ENCODE data around the gene MED8.
"Not testable (repeated sequence)": the region's sequence is repeated elsewhere in the genome, so short reads cannot be mapped to it uniquely, and the experiment has no call there.

The MED8 gene

DNA sequence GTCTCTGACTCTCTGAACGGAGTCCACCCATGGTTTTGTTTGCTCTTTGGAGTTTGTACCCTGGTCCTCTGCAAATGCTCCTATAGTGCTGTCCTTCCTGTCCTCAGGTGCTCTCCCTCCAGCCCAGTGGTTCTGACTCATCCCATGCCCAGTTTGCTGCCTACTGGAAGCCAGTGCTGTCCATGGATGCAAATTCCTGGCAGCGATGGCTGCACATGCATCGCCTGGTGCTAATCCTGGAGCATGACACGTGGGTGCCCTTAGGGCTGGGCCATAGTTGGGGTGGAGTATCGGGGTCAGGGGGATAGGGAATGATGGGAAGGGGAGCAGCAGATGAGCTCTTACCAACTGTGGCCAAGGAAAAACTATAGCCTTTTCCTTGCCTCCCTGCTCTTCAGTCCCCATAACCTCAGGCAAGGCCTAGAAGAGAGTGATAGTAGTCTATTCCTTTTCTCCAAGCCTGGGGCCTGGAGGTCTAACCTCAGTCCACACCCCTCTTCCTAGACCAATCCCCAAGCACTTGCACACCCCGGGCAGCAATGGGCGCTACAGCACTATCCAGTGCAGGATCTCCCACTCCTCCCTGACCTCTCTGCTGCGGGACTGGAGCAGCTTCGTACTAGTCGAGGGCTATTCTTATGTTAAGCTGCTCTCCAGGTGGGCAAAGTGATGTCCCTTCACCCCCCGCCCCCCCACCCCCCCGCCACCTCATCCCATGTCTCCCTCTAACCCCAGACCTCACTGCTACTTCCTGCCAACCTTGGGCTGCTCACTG, 32.6 kb upstream of the MED8 start:
- DNase-seq: no peak

GRCh38 chr1:43421396-43421795, 31.8 kb upstream of the MED8 start:
- DNase-seq: no peak

DNA sequence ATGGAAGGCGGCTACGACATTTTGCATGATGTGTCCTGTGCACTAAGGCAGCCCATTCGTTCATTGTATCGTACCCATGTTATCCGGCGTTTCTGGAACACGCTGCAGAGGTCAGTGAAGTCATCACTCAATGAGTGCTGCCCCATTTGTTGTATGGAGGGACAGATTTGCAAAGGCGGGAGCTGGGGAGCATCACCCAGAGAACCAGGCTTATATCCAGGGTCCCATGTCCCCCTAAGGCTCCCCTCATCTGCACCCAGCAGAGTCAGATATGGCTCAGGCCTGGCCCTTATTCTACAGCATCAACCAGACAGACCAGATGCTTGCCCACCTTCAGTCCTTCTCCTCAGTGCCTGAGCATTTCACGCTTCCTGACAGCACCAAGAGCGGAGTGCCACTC, 31.3 kb upstream of the MED8 start:
- DNase-seq: no peak

DNA sequence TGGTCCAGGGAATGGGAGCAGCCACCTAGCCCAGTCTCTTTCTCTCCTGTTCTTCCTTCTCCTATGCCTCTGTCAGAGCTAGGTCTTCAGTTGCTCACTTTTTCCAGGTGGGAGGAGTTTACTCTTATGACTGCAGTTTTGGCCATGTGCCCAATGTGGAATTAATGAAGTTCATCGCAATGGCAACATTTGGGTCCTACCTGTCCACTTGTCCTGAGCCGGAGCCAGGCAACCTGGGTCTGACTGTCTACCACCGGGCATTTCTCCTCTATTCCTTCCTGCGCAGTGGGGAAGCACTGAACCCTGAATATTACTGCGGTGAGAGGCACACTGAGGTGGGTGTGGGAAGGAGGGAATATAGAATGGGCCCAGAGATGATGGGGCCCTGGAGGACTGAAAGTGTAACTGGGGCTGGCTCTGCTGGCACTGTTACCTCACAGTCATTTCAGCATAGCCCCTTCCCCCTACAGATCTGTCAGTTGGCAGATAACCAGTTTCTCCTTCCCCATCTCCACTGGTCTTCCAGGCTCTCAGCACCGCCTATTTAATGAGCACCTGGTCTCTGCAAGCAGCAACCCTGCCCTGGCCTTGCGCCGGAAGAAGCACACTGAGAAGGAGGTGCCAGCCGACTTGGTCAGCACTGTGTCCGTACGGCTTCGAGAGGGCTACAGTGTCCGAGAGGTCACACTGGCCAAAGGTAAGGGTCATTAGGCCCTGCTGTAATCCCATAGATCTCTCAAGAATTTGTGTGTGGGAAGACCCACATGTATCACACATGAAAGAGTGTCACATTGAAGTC, 30.2 kb upstream of the MED8 start:
- no peak for DNase-seq

DNA sequence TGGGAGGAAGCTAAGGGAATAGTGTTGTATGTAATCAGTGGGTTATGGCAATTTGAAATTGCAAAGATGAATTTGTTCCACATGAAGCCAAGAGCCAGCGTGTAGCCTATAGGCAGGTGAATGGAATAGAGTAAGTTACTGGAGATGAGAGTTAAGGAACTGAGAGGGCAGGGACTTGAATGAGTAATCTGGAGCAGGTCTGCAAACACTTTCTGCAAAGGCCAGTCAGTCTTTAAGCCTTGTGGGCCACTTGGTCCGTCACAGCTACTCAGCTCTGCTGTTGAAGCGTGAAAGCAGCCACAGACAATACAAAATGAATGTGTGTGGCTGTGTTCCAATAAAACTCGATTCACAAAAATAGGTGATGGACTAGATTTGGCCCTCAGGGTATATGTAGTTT, 29.3 kb upstream of the MED8 start:
- DNase-seq: no peak

DNA sequence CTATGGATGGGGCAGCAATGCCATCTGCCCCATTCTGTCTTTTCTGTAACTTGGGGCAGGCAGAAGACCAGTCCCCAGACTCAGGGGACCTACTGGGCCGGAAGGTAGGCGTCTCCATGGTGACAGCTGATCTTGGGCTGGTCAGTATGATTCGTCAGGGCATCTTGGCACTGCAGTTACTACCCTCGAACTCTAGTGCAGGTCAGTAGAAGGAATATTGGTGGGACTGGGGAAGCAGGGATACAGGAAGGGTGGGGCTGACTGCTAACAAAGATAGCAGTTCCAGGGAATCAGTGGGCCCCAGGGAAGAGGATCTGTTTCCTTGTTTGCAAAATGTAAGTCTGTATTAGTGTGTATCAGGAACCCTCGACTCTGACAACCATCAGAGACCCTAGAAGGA, 26.3 kb upstream of the MED8 start:
- DNase-seq: no peak

DNA sequence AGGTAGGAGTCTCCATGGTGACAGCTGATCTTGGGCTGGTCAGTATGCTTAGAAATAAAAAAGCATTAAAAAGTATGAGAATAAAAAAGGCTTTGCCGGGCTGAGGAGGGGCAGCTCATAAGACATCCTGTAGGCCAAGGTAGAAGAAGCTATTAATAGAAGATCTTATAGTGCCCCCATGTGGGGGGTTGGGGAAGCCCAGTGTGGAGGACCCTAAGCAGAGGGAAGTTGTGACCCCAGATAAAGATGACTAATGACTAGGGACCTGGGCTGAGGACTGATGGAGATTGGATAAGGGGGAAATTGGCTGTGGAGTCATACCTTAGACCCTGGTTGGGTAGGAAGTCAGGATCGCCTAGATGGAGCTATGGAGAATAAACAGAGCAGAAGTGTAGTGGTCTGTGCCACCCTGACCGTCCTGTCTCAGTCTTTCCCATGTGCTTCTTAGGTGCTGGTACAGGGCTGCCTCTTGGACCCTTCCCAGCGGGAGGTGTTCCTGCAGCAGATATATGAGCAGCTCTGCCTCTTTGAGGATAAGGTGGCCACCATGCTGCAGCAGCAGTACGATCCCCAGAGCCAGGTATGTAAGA, 25.1 kb upstream of the MED8 start:
- DNase-seq: no peak

DNA sequence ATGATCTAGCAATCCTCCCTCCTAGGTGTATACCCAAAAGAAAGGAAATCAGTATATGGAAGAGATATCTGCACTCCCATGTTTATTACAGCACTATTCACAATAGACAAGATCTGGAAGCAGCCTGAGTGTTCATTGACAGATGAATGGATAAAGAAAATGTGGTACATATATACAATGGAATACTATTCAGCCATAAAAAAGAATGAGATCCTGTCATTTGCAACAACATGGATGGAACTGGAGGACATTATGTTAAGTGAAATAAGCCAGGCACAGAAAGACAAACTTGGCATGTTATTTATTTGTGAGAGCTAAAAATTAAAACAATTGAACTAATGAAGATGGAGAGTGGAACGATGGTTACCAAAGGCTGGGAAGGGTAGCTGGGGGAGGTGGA, 23.8 kb upstream of the MED8 start:
- DNase-seq: not testable (repeated sequence)

DNA sequence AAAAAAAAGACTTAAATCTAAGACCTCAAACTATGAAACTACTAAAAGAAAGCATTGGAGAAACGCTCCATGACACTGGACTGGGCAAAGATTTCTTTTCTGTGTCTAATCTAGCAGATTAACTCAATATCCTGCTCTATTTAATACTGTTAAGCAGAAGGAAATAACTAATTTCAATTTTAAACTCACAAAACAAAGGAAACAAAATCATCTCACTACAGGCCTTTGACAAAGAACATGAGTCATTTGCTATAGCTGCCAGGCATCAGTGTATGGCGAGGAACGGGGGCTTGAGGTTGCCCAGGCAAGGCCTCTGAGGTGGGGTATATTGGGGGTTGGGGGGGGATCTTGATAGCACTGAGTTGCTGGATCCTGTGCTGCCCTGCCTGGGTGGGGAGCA, 21.0 kb upstream of the MED8 start:
- no peak for DNase-seq

DNA sequence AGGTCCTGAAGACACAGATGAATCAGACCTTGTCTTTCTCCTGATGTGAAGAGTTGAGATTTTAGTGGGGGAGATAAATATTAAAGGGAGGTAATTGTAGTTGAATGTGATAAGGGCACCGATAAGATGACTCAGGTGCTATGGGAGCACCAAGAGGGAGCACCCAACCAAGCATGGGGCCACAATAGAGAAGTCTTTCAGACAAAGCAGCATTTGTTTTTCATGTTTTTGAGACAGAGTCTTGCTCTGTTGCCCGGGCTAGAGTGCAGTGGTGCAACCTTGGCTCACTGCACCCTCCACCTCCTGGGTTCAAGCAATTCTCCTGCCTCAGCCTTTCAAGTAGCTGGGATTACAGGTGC, 16.3 kb upstream of the MED8 start:
- no peak for DNase-seq

- no peak for DNase-seq
Measured at GRCh38 chr1:43405219-43405875, 15.7 kb upstream of the MED8 start.

DNA sequence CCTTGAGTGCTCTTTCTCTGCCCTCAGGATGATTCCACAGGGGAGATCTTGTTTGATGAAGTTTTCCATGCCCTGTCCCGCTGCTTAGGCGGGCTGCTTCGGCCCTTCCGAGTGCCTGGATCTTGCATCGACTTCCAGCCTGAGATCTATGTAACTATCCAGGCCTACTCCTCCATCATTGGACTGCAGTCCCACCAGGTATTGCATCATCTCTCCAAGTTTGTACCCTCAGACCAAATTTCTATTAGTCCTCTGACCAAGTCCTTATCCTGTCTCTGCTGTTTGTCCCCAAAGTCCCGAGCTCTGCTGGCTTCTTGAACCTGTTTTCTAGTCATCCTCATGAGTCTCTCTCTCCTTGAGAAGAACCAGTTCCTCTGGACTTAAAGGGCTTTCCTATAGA, 14.8 kb upstream of the MED8 start:
- DNase-seq: no peak

DNA sequence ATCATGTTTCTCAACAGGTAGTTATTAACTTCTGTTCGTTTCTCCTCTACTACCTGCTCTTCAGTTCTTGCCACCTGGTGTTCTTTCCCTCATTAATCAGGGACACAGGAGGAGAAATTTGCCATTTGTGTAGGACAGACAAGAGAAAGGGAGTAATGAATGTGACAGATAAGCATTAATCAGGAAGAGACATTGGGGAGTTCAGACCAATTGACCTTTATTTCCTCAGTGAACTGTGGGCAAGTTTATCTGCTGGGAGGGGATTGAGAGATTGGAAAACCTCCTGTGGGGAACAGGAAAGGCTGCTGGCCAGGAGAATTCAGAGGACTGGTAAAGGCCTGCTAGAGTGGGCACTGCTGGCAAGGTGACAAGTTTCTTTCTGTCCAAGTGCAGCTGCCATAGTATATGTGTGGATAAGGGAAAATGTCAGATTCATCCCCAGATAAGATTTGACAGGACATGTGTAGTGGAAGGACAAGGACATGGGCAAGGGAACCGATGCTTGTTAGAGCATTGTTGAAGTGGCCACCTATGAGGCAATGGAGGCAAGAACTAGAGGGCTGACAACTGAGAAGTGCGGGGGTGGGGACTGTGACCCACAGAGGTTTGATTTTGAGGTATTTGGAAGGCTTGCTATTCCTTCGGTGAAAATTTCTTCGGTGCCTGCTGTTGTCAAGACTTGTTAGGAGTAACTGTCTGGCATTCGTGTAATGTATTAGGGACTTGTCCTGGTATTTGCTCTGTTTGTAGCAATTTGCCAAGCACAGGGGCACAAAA, 12.7 kb upstream of the MED8 start:
- no peak for DNase-seq

DNA sequence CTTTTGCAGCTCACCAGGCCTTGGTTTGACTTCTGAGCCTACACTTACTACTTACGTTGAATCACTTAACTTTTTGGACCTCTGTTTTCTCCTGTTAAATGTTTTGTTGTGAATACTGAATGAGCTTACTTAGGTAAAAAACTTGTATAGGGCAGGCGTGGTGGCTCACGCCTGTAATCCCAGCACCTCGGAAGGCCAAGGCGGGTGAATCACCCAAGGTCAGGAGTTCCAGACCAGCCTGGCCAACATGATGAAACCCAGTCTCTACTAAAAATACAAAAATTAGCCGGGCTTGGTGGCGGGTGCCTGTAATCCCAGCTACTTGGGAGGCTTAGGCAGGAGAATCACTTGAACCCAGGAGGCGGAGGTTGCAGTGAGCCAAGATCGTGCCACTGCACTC, 10.8 kb upstream of the MED8 start:
- DNase-seq: not testable (repeated sequence)

- no peak for DNase-seq
Measured at GRCh38 chr1:43398227-43398626, 8.6 kb upstream of the MED8 start.

- no peak for DNase-seq
Measured at GRCh38 chr1:43396059-43396458, 6.5 kb upstream of the MED8 start.

- DNase-seq: no peak
Measured at GRCh38 chr1:43395523-43395922, 5.9 kb upstream of the MED8 start.

GRCh38 chr1:43392702-43393101, 3.1 kb upstream of the MED8 start:
- DNase-seq: no peak

- no peak for DNase-seq
Measured at GRCh38 chr1:43388613-43389012, 987 bp downstream of the MED8 start.

DNA sequence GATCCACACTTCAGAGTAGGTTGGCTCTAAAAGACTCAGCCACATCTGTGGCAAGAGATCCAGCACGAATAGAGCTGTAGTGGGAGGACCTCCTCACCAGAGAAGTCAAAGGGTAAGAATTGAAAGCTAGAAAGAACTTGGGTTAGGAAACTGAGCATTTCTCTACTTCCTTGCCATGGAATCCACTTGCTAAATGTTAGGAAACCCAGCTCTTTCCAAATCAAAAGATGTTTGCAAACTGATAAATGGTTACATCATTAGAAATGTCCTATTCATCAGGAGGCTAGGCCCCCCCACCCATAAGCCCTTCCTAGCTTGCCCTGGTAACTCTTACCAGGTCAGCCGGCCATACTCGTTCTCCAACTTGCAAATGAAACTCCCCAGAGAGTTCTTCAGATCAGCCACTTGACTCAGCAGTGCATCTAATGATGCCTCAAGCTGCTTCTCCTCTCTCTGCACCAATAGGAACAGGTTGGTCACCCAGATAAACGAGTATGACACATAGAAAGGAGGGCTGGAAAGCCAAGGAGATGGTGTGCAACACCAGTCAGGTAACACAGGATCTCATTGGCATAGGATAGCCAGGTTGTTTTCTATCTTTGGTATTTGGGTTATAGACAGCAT, 1.5 kb downstream of the MED8 start:
- DNase-seq: no peak

- DNase-seq: no peak
Measured at GRCh38 chr1:43386676-43387075, 2.9 kb downstream of the MED8 start.

DNA sequence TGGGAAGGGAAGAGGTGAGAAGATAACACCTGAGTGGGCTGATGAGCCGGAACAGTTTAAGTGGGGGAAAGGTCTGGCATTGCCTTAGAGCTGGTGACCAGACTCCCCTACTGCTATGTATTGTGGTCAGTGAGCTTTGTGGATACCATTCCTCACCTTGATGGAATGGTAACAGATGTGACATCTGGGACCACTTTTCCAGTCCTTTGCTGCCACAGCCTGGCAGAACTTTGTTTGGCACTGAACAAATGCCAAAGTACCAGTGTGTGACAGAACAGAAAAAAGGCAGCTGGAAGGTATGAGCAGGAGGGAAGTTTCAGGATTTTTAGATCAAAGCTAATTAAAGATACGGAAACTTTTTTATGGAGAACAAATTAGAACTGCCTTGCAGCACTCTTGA, 6.2 kb downstream of the MED8 start:
- DNase-seq: no peak

All from GOT3 (cell line).